HFFc6 (cell line): ENCODE data around the gene SLC1A4. TPM values are rescaled to one million over a fixed set of nuclear protein-coding genes. Genes with fewer than 3 reads are reported as not detected.
"Not testable (repeated sequence)": the region's sequence is repeated elsewhere in the genome, so short reads cannot be mapped to it uniquely, and the experiment has no call there.

Experiments
- DNase-seq: peaks from one replicate; pipeline ENCODE4 v3.0.0-alpha.2; 2018
- H3K27ac Mint-ChIP-seq: 2 replicates; pipeline ENCODE4 v1.8.0; 2020; ENCODE audit warnings: mild to moderate bottlenecking, mixed read lengths
- H3K27me3 Mint-ChIP-seq: 2 replicates; pipeline ENCODE4 v1.8.0; 2021; ENCODE audit warnings: mild to moderate bottlenecking, moderate library complexity, mixed read lengths; ENCODE audit not compliant: insufficient read depth
- H3K36me3 Mint-ChIP-seq: 2 replicates; pipeline ENCODE4 v1.8.0; 2021; ENCODE audit warnings: low read depth, mixed read lengths
- H3K4me1 Mint-ChIP-seq: 2 replicates; pipeline ENCODE4 v1.8.0; 2020; ENCODE audit warnings: low read depth, mixed read lengths
- H3K4me3 Mint-ChIP-seq: 2 replicates; pipeline ENCODE4 v1.8.0; 2020; ENCODE audit warnings: mild to moderate bottlenecking, moderate library complexity, mixed read lengths
- H3K9me3 Mint-ChIP-seq: 2 replicates; pipeline ENCODE4 v1.8.0; 2020; ENCODE audit warnings: mild to moderate bottlenecking, mixed read lengths
- CTCF ChIP-seq: fragments of 200-600 bp; sonication (generic); IDR thresholded peaks from 2 replicates; pipeline ENCODE4 v1.5.0; 2021; ENCODE audit warnings: antibody characterized with exemption, mild to moderate bottlenecking
- total RNA-seq, 6 experiments: library from RNA; stranded (reverse); fragmentation: NEBNext Ultra II Directional; extraction: Animal tissue kit (Norgen Biotek cat#: 25700); gene quantifications; 2 replicates in 1 of 6; 3 replicates in 5 of 6; pipeline ENCODE4 v1.2.3, GENCODE V29; 2021

Gene SLC1A4
- total RNA-seq, 6 experiments from 2014 or later, result 7.2 to 10.3 (median 9.0) TPM

DNA sequence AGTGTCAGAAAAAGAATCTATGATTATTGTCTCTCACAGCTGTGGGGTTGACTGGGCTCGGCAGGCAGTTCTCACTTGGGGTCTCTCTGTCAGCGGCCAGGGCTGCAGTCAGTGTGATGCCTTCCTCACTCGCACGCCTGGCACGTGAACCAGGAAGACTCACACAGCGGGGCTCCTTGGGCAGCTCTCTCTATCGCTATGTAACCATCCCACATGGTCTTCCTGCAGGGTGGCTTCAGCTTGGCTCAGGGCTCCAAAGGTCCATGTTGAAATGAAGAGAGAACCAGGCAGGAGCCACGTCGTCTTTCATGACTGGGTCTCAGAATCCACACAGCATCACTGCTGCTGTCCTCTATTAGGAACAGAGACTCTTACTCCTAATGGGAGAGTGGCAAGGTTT lies 30.6 kb upstream of the SLC1A4 start:
- Mint-ChIP-seq H3K27me3 (peaks cover 30% of the 10 kb centered on the region), H3K9me3 (peaks cover 5% of the 10 kb centered on the region), H3K36me3 (peaks cover 5% of the 10 kb centered on the region), H3K4me3 (no peak overlapping the region), H3K27ac (no peak overlapping the region), H3K4me1 (no peaks in the 10 kb centered on the region)
- TF ChIP-seq CTCF, result no peak
- DNase-seq, result no peak

DNA sequence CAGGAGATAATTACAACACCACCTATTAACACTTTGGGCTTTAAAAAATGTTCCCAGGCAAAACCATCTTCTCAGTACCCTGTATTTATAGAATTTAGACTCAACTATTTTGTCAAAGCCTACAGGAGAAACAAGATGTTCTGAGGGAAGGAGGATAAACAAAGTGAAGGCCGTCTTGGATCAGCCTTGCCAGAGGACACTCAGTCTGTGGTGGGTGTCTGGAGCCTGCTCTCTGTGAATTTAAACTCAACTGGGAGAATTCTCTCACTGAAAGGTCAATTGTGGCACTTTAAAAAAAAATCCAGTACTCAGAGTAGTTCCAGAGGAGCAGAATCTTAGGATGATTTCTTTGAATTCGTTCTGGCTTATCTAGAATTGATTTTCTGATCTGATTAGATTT lies 28.4 kb upstream of the SLC1A4 start:
- Mint-ChIP-seq H3K4me1 (no peaks in the 10 kb centered on the region), H3K27me3 (peaks cover 30% of the 10 kb centered on the region), H3K9me3 (no peaks in the 10 kb centered on the region; the same call in 1 of the 2 replicates), H3K27ac (no peak overlapping the region), H3K4me3 (no peak overlapping the region), H3K36me3 (0 out of 2 replicates have a peak, but pooled peaks cover under 1% of the 10 kb centered on the region)
- no peak for DNase-seq
- TF ChIP-seq CTCF, result no peak

DNA sequence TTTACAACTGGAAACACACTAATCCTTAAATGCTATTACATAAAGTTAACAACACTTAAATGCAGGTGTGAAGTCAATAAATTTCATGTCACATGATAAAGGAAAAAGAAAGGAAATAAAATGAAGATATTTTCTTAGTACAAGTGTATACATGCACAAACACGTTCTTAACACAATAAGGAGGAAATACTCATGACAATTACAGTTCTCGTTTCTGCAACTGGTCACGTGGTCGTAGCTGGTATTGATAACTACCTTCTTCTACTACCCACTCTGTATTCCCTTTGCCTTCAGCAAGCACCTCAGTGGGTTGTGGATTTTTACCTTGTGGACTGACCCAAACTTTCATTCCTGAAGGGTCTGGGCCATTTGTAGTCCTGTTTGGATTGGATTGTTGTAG lies 26.1 kb upstream of the SLC1A4 start:
- not testable (repeated sequence) for DNase-seq, H3K4me3 Mint-ChIP-seq, H3K9me3 Mint-ChIP-seq, H3K27ac Mint-ChIP-seq, H3K4me1 Mint-ChIP-seq, H3K36me3 Mint-ChIP-seq
- H3K27me3 Mint-ChIP-seq, result peaks cover 29% of the 10 kb centered on the region

- Mint-ChIP-seq H3K9me3 (no peaks in the 10 kb centered on the region), H3K27ac (no peak overlapping the region), H3K36me3 (no peaks in the 10 kb centered on the region), H3K4me3 (no peak overlapping the region), H3K27me3 (peaks cover 25% of the 10 kb centered on the region), H3K4me1 (no peaks in the 10 kb centered on the region)
- TF ChIP-seq CTCF, result no peak
- DNase-seq, result no peak
These were observed 25.5 kb upstream of the SLC1A4 start for GRCh38 chr2:64963719-64964118.

DNA sequence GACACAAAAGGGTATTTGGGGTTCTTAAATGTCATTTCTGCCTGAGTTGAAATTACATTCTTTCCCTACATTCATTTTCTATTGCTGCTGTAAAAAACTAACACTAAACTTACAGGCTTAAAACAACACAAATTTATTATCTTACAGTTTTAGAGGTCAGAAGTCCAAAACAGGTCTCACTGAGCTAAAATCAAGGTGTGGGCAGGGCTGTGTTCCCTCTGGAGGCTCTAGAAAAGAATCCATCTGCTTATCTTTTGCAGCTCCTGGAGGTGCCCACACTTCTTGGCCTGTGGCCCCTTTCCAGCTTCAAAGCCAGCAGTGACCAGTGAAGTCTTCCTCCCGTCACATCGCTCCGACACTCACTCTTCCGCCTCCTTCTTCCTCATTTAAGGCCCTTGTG lies 23.2 kb upstream of the SLC1A4 start:
- H3K27me3 Mint-ChIP-seq, result peaks cover 10% of the 10 kb centered on the region
- no peak overlapping the region for H3K27ac Mint-ChIP-seq
- H3K4me3 Mint-ChIP-seq, result no peak overlapping the region

GRCh38 chr2:64966839-64967238 lies 22.4 kb upstream of the SLC1A4 start:
- Mint-ChIP-seq H3K36me3 (no peaks in the 10 kb centered on the region), H3K27ac (no peak overlapping the region), H3K4me1 (no peaks in the 10 kb centered on the region), H3K4me3 (no peak overlapping the region), H3K27me3 (peaks cover 10% of the 10 kb centered on the region), H3K9me3 (no peaks in the 10 kb centered on the region)
- no peak for TF ChIP-seq CTCF
- DNase-seq, result no peak

More for the DNA sequence above, 23.2 kb upstream of the SLC1A4 start:
- H3K4me1 Mint-ChIP-seq, result no peaks in the 10 kb centered on the region
- H3K9me3 Mint-ChIP-seq, result no peaks in the 10 kb centered on the region
- no peaks in the 10 kb centered on the region for H3K36me3 Mint-ChIP-seq
- DNase-seq, result no peak
- TF ChIP-seq CTCF, result no peak
